Right atrium auricular region (tissue), 2 donors: ENCODE measurements around the gene ZPBP2. TPM values are rescaled to one million over a fixed set of nuclear protein-coding genes. Genes with fewer than 3 reads are reported as not detected.

Experiments
- DNase-seq: peaks from one replicate; pipeline ENCODE4 v3.0.0-alpha.2; 2019; ENCODE audit warnings: low spot score
- H3K27ac ChIP-seq, 2 donors: fragments of 200-600 bp; sonication (generic); 1 replicate in 1 of 2; 2 replicates in 1 of 2; pipeline ENCODE4 v1.5.1; 2016 to 2019
- H3K27me3 ChIP-seq, 2 donors: fragments of 200-600 bp; sonication (generic); one replicate each; pipeline versions ENCODE4 v1.5.1 to v1.6.0; 2017 to 2019
- H3K36me3 ChIP-seq: fragments of 200-600 bp; sonication (generic); one replicate; pipeline ENCODE4 v1.5.1; 2016
- H3K4me1 ChIP-seq, 2 donors: fragments of 200-600 bp; sonication (generic); one replicate each; pipeline versions ENCODE4 v1.5.1 to v1.6.0; 2017 to 2019
- H3K4me3 ChIP-seq, 2 donors: fragments of 200-600 bp; sonication (generic); 1 replicate in 1 of 2; 2 replicates in 1 of 2; pipeline ENCODE4 v1.5.1; 2017 to 2019; ENCODE audit warnings: mild to moderate bottlenecking in 1 of 2, moderate library complexity in 1 of 2
- H3K9me3 ChIP-seq, 2 donors: fragments of 200-600 bp; sonication (generic); one replicate each; pipeline ENCODE4 v1.5.1; 2019
- total RNA-seq, 2 donors: library from RNA; depleted of rRNA; stranded (reverse); fragments of >200 nt; gene quantifications; one replicate each; pipeline ENCODE4 v1.1.0, GENCODE V29; 2016
- TF ChIP-seq, protein P1 (sequence below), 2 donors: fragments of 200-600 bp; sonication (generic); IDR thresholded peaks; one replicate each; pipeline ENCODE4 v1.5.1; 2019; ENCODE audit warnings: antibody characterized with exemption in 2 of 2

The ZPBP2 gene, protein sequence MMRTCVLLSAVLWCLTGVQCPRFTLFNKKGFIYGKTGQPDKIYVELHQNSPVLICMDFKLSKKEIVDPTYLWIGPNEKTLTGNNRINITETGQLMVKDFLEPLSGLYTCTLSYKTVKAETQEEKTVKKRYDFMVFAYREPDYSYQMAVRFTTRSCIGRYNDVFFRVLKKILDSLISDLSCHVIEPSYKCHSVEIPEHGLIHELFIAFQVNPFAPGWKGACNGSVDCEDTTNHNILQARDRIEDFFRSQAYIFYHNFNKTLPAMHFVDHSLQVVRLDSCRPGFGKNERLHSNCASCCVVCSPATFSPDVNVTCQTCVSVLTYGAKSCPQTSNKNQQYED
- total RNA-seq: not detected

DNA sequence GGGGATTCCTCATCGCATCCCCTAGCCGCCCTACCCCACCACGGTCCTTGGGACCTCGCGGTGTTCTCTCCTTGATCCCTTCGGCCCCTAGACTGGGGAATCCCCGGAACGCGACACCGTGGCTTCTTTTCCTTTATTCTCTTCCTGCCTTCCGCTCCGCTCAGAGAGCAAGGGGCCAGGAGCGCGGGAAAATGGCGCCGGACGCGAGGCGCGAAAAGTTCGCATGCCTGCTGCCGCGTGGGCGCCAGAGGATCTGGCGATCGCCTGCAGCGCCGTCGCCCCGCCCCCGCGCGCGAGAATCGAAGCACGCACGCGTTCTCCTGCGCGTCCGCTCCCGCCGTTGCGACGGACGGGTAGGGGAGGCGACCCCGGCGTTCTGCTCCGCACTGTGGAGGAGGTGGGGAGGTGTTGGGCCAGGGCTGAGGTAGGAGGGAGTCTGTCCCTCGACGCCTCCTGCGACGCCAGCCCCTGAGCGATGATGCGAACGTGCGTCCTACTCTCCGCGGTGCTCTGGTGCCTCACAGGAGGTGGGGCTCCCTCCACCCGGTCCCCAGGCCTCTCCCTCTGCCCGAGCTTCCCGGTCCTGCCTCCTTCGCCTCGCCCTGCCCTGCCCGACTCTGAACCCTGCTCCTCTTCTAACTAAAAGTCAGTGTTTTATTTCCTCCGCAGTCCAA, at the start of gene ZPBP2:
Gene ZPBP2 (plus strand): TSS at position 323 of the 674 bp plus-strand sequence. CDS start 153 bp downstream, at position 476.
- Histone ChIP-seq H3K9me3 (peaks cover 0 to 12% of the 10 kb centered on the region in 2 donors), H3K4me1 (peaks cover 0 to 8% of the 10 kb centered on the region in 2 donors), H3K4me3 (no peak within 1 kb of the TSS), H3K27me3 (peaks cover 21 to 22% of the 10 kb centered on the region in 2 donors), H3K36me3 (no peaks in the 10 kb centered on the region), H3K27ac (no peak within 1 kb of the TSS)
- TF ChIP-seq, protein P1, sequence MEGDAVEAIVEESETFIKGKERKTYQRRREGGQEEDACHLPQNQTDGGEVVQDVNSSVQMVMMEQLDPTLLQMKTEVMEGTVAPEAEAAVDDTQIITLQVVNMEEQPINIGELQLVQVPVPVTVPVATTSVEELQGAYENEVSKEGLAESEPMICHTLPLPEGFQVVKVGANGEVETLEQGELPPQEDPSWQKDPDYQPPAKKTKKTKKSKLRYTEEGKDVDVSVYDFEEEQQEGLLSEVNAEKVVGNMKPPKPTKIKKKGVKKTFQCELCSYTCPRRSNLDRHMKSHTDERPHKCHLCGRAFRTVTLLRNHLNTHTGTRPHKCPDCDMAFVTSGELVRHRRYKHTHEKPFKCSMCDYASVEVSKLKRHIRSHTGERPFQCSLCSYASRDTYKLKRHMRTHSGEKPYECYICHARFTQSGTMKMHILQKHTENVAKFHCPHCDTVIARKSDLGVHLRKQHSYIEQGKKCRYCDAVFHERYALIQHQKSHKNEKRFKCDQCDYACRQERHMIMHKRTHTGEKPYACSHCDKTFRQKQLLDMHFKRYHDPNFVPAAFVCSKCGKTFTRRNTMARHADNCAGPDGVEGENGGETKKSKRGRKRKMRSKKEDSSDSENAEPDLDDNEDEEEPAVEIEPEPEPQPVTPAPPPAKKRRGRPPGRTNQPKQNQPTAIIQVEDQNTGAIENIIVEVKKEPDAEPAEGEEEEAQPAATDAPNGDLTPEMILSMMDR (IDR thresholded peaks at IDR 0.05): no peak
- no peak for DNase-seq

DNA sequence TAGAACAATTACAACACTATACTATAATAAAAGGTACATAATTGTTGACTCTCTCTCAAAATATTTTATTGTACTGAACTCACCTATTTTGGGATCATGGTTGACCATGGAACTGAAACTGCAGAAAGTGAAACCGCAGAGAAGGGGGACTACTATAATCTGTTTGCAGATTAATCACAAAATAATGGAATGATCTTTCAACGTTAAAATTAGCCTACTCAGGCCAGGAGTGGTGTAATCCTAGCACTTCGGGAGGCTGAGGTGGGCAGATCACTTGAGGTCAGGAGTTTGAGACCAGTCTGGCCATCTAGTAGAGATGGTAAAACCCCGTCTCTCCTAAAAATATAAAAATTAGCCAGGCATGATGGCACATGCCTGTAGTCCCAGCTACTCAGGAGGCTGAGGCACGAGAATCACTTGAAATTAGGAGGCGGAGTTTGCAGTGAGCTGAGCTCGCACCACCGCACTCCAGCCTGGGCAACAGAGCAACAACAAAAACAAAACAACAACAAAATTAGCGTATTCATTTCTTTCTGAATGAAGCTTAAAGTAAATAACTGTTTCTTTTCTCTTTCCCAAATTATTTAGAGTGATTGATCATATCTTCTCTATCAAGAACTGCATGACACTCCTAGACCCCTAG, 49.5 kb upstream of the ZPBP2 start:
- no peak overlapping the region for H3K4me3 ChIP-seq
- H3K4me1 ChIP-seq: no peaks in the 10 kb centered on the region
- no peaks in the 10 kb centered on the region for H3K36me3 ChIP-seq
- TF ChIP-seq, protein P1 (IDR thresholded peaks at IDR 0.05): no peak
- no peak overlapping the region for H3K27ac ChIP-seq
- DNase-seq: no peak
- H3K9me3 ChIP-seq: peaks cover 0 to 7% of the 10 kb centered on the region in 2 donors
- H3K27me3 ChIP-seq: no peaks in the 10 kb centered on the region

DNA sequence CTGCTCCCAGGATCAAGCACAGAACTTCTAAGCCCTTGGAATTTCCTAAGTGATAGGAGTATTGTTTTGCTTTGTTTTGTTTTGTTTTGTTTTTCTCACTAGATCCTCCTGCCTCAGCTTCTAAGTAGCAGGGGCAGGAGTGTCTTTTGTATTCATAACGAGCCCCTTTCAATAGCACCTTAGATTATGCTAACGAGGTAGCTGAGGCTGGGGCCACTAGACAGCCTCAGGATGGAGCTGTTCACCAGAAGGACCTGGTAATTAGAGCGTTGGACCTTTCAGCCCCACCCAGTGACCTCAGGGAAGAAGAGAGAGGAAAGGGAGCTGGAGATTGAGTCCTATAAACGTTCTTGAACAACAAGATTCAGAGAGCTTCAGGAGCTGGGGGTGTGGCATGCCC, 47.5 kb upstream of the ZPBP2 start:
- Histone ChIP-seq H3K27ac (no peak overlapping the region), H3K36me3 (no peaks in the 10 kb centered on the region), H3K4me1 (no peaks in the 10 kb centered on the region), H3K27me3 (no peaks in the 10 kb centered on the region), H3K4me3 (no peak overlapping the region), H3K9me3 (peaks cover 0 to 17% of the 10 kb centered on the region in 2 donors)
- TF ChIP-seq, protein P1 (IDR thresholded peaks at IDR 0.05): no peak
- DNase-seq: no peak

DNA sequence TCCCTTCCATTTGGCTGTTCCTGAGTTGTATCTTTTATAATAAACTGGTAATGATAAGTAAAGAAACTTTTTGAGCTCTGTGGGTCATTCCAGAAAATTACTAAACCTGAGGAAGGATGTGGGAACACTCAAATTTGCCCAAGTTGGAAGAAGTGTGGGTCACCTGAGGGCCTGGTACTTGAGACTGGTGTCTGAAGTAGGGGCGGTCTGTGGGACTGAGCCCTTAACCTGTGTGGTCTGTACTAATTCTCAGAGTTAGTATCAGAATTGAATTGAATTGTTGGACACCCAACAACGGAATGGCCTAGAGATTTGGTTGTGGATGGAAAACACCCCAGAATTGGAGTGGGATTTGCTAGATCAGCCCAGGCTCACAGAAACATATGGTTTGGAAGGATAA, 47.0 kb upstream of the ZPBP2 start:
- TF ChIP-seq, protein P1 (IDR thresholded peaks at IDR 0.05): no peak
- H3K9me3 ChIP-seq: peaks cover 0 to 17% of the 10 kb centered on the region in 2 donors
- H3K27ac ChIP-seq: no peak overlapping the region
- no peaks in the 10 kb centered on the region for H3K36me3 ChIP-seq
- no peaks in the 10 kb centered on the region for H3K27me3 ChIP-seq
- H3K4me3 ChIP-seq: no peak overlapping the region
- H3K4me1 ChIP-seq: no peaks in the 10 kb centered on the region
- DNase-seq: no peak

DNA sequence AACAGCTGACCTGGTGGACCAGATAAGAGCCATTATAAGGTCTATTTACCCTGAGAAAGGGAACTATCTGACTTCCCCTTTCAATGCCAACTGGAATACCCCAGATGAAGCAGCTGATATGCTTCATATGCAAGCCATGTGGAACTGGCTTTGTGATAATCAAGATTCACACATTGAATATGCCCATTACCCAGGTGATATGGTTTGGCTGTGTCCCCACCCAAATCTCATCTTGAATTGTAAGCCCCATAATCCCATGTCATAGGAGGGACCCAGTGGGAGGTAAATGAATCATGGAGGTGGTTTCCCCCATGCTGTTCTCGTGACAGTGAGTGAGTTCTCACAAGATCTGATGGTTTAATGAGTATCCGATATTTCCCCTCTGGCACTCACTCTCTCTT, 46.0 kb upstream of the ZPBP2 start:
- H3K27me3 ChIP-seq: no peaks in the 10 kb centered on the region

More for the DNA sequence above, 46.0 kb upstream of the ZPBP2 start:
- peaks cover 0 to 17% of the 10 kb centered on the region in 2 donors for H3K9me3 ChIP-seq
- DNase-seq: no peak
- H3K4me1 ChIP-seq: no peaks in the 10 kb centered on the region
- H3K36me3 ChIP-seq: no peaks in the 10 kb centered on the region
- TF ChIP-seq, protein P1 (IDR thresholded peaks at IDR 0.05): no peak
- no peak overlapping the region for H3K27ac ChIP-seq
- H3K4me3 ChIP-seq: no peak overlapping the region
